ENCODE results near the gene SPRR2E.

DNA sequence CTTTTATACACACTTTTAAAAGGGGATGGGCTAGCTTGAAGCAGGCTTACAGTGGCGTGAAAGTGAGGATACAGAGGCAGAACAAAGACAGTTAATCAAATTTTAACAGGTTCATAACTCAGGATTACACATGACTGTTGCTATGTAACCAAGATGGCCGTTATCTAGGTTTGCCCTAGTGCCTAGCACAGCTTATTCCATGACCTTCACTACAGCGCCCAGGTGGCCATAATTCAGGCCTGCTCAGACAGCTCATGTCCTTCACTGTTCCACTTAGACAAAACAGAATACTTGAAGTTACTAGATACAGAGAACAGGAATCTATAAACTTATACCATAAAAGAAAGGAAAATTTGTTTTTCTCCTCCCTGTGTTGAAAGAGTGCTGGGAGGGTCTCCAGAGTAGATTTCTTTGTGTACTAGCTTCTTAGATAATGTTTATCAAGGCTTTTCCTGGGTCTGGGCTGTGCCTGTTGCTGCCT is 25.2 kb upstream of the SPRR2E start:
- TF ChIP-seq, protein P1, sequence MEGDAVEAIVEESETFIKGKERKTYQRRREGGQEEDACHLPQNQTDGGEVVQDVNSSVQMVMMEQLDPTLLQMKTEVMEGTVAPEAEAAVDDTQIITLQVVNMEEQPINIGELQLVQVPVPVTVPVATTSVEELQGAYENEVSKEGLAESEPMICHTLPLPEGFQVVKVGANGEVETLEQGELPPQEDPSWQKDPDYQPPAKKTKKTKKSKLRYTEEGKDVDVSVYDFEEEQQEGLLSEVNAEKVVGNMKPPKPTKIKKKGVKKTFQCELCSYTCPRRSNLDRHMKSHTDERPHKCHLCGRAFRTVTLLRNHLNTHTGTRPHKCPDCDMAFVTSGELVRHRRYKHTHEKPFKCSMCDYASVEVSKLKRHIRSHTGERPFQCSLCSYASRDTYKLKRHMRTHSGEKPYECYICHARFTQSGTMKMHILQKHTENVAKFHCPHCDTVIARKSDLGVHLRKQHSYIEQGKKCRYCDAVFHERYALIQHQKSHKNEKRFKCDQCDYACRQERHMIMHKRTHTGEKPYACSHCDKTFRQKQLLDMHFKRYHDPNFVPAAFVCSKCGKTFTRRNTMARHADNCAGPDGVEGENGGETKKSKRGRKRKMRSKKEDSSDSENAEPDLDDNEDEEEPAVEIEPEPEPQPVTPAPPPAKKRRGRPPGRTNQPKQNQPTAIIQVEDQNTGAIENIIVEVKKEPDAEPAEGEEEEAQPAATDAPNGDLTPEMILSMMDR (IDR thresholded peaks at IDR 0.05), result no peak
- TF ChIP-seq POLR2A (IDR thresholded peaks at IDR 0.05), result peak in 1 of 3 donors; percentile 30

Measured in body of pancreas (tissue), 4 donors.